Transverse colon (tissue), 4 donors: Measurements from ENCODE around the gene BPHL. TPM values are rescaled to one million over a fixed set of nuclear protein-coding genes. Genes with fewer than 3 reads are reported as not detected.

Experiments used
- DNase-seq: peaks from one replicate; pipeline ENCODE4 v3.0.0-alpha.2; 2019
- H3K27ac ChIP-seq, 4 donors: fragments of 200-600 bp; sonication (generic); 2 replicates each; pipeline ENCODE4 v1.5.1; 2016 to 2018; ENCODE audit warnings: inconsistent platforms in 4 of 4
- H3K27me3 ChIP-seq: fragments of 200-600 bp; sonication (generic); 2 replicates; pipeline ENCODE4 v1.5.1; 2017; ENCODE audit warnings: inconsistent platforms
- H3K36me3 ChIP-seq, 4 donors: fragments of 200-600 bp; sonication (generic); 2 replicates each; pipeline ENCODE4 v1.5.1; 2017 to 2019; ENCODE audit warnings: inconsistent platforms in 4 of 4
- H3K4me1 ChIP-seq, 4 donors: fragments of 200-600 bp; sonication (generic); 2 replicates each; pipeline ENCODE4 v1.5.1; 2017 to 2020; ENCODE audit warnings: inconsistent platforms in 4 of 4
- H3K4me3 ChIP-seq, 4 donors: fragments of 200-600 bp; sonication (generic); 1 replicate in 1 of 4; 2 replicates in 3 of 4; pipeline versions ENCODE4 v1.5.1 to v1.6.1; 2017 to 2019; ENCODE audit warnings: inconsistent platforms in 4 of 4
- H3K9me3 ChIP-seq, 2 donors: fragments of 200-600 bp; sonication (generic); 2 replicates each; pipeline ENCODE4 v1.5.1; 2017 to 2019; ENCODE audit warnings: inconsistent platforms in 2 of 2
- EP300 ChIP-seq: sonication (generic); formaldehyde crosslinking; IDR thresholded peaks from one replicate; pipeline ENCODE4 v1.6.1; 2017; ENCODE audit warnings: antibody characterized with exemption, low read depth
- POLR2A ChIP-seq: fragments of 450-650 bp; IDR thresholded peaks from one replicate; pipeline ENCODE4 v1.6.1; 2016; ENCODE audit warnings: antibody characterized with exemption, mild to moderate bottlenecking, moderate library complexity
- POLR2AphosphoS5 ChIP-seq, 3 donors: sonication (generic); formaldehyde crosslinking; IDR thresholded peaks; one replicate each; pipeline ENCODE4 v1.6.1; 2016; ENCODE audit warnings: antibody characterized with exemption in 3 of 3
- WGBS, 2 donors: methylation state at CpG; one replicate each; pipeline ENCODE4 v1.1.5; 2018; ENCODE audit warnings: low coverage in 1 of 2; 5-methylcytosine and 5-hydroxymethylcytosine counted together
- in situ Hi-C, 4 donors: fragments of 200-750 bp; cut with MboI; loops; one replicate each; pipeline versions ENCODE4 v1.15.0 to v1.15.1; 2017; ENCODE audit warnings: low sequenced_read_pairs in 3 of 4, low pct_ligation_motif_present in 1 of 4, low pct_unique_long_range_greater_than_20kb in 1 of 4
- intact Hi-C: fragments of 100-400 bp; cut with DNase I; formaldehyde crosslinking; loops from one replicate; pipeline ENCODE4 v1.15.1; 2023; ENCODE audit warnings: low total_unique reads
- total RNA-seq, 4 donors: library from RNA; depleted of rRNA; stranded (reverse); fragments of >200 nt; gene quantifications; one replicate each; pipeline ENCODE4 v1.1.0, GENCODE V29; 2016
- TF ChIP-seq, protein P1 (sequence below), 5 experiments: fragments of 200-600 bp in 3 of 5; fragments of 450-650 bp in 2 of 5; sonication (generic) in 3 of 5; IDR thresholded peaks; 1 replicate in 2 of 5; 2 replicates in 3 of 5; pipeline ENCODE4 v1.5.1; 2016 to 2017; ENCODE audit warnings: antibody characterized with exemption in 5 of 5, inconsistent platforms in 3 of 5, mild to moderate bottlenecking in 2 of 5, moderate library complexity in 1 of 5

Gene BPHL
- total RNA-seq, 4 donors from 2014 or later = 16.1 to 32.5 (median 21.2) TPM

DNA sequence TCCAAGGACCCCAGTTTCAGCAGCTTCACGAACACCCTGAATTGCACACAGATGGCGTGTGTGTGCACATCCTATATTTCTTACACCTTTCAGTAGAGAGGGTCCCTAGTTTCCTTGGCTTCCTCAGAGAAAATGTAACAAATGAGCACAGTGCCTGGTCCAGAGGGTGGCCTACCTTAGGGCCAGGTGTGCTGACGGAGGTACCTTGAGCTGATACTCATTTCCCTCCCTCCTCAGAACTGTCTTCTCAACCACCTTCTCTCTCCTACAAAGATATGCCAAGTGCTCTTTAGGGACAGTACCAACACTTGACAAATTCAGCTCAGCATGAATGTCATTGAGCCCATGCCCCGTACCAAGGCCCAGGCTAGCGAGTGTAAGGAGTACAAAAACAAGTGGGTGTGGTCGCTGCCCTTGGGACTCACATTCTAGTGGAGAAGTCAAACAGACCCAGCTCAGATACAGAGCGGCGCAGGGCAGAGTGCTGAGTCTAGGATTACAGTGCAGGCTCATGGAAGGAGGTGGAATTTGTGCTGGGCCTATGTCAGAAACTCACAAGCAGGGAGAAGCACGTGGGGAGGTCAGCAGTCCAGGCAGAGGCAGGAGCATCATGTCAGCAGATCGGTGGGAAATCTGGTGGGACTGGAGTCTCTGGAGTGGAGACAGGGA is 9.6 kb upstream of the BPHL start:
- Histone ChIP-seq H3K27me3 (no peaks in the 10 kb centered on the region), H3K4me3 (no peak overlapping the region), H3K9me3 (no peaks in the 10 kb centered on the region), H3K27ac (no peak overlapping the region), H3K4me1 (no peaks in the 10 kb centered on the region), H3K36me3 (peaks cover 0 to 78% (median 25%) of the 10 kb centered on the region in 4 donors)
- intact Hi-C loops = no loop called here
- no peak for DNase-seq
- WGBS, 2 donors = 84% methylated on average over 10 of the region's 10 CpGs; no CpG with 5 or more reads in 1 of the 2 donors
- in situ Hi-C loops = loop anchor here in 2 of 4 donors (25.0 kb wide), 1 partner anchor 628 kb away; no protein-coding TSS in a partner anchor
- TF ChIP-seq POLR2AphosphoS5 (IDR thresholded peaks at IDR 0.05) (no peak), EP300 (no peak), POLR2A (no peak)
- TF ChIP-seq, protein P1, sequence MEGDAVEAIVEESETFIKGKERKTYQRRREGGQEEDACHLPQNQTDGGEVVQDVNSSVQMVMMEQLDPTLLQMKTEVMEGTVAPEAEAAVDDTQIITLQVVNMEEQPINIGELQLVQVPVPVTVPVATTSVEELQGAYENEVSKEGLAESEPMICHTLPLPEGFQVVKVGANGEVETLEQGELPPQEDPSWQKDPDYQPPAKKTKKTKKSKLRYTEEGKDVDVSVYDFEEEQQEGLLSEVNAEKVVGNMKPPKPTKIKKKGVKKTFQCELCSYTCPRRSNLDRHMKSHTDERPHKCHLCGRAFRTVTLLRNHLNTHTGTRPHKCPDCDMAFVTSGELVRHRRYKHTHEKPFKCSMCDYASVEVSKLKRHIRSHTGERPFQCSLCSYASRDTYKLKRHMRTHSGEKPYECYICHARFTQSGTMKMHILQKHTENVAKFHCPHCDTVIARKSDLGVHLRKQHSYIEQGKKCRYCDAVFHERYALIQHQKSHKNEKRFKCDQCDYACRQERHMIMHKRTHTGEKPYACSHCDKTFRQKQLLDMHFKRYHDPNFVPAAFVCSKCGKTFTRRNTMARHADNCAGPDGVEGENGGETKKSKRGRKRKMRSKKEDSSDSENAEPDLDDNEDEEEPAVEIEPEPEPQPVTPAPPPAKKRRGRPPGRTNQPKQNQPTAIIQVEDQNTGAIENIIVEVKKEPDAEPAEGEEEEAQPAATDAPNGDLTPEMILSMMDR (IDR thresholded peaks at IDR 0.05) = no peak

DNA sequence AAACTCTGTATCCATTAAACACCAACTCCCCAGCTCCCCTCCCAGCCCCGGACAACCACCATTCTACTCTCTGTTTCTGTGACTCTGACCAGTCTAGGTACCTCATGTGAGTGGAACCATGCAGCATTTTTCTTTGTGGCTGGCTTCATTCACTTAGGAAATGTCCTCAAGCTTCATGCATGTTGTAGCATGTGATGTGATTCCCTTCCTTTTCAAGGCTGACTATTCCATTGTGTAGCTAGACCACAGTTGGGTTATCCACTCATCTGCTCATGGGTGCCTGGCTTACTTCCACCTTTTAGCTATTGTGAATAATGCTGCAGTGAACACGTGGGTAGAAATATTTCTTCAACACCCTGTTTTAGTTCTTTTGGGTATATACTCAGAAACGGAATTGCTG is 8.8 kb upstream of the BPHL start:
- in situ Hi-C loops = loop anchor here in 2 of 4 donors (25.0 kb wide), 1 partner anchor 628 kb away; no protein-coding TSS in a partner anchor

DNA sequence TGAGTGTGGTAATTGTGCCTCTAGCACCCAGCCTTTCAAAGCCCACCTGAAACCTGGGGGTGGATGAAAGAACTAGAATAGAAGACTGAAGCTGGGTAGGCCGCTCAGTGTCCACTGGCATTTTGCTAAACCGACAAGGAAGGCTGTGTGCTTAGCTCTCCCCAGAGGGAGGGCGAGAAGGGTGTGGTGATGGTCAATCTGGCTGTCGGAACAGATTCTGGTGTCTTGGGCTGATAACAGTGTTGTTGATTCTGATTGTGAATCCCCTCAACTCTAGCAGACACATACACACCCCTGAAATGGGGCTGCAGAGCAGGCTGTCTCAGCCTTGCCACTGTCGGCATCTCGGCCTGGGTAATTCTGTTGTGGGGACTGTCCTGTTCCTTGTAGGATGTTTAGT is 4.1 kb upstream of the BPHL start:
- Histone ChIP-seq H3K4me1 (peaks cover 3 to 11% (median 5%) of the 10 kb centered on the region in 4 donors), H3K27me3 (no peaks in the 10 kb centered on the region), H3K36me3 (peaks cover 0 to 44% (median 10%) of the 10 kb centered on the region in 4 donors), H3K9me3 (no peaks in the 10 kb centered on the region), H3K27ac (no peak overlapping the region), H3K4me3 (no peak overlapping the region)
- intact Hi-C loops = no loop called here
- WGBS, 2 donors = 98% methylated on average over 6 of the region's 6 CpGs; no CpG with 5 or more reads in 1 of the 2 donors
- TF ChIP-seq, protein P1 (IDR thresholded peaks at IDR 0.05) = no peak
- no peak for TF ChIP-seq POLR2AphosphoS5 (IDR thresholded peaks at IDR 0.05)
- no peak for TF ChIP-seq EP300
- no peak for TF ChIP-seq POLR2A
- no peak for DNase-seq
- in situ Hi-C loops = loop anchor here in 2 of 4 donors (25.0 kb wide), 1 partner anchor 623 kb away; no protein-coding TSS in a partner anchor

More for the DNA sequence above, 8.8 kb upstream of the BPHL start:
- Histone ChIP-seq H3K27me3 (no peaks in the 10 kb centered on the region), H3K9me3 (no peaks in the 10 kb centered on the region), H3K4me1 (no peaks in the 10 kb centered on the region), H3K27ac (no peak overlapping the region), H3K36me3 (peaks cover 0 to 78% (median 25%) of the 10 kb centered on the region in 4 donors), H3K4me3 (no peak overlapping the region)
- no peak for DNase-seq
- 86 to 89% methylated on average over 3 of the region's 3 CpGs for WGBS, 2 donors
- no peak for TF ChIP-seq POLR2AphosphoS5 (IDR thresholded peaks at IDR 0.05)
- TF ChIP-seq EP300 = no peak
- TF ChIP-seq POLR2A = no peak
- TF ChIP-seq, protein P1 (IDR thresholded peaks at IDR 0.05) = no peak
- intact Hi-C loops = no loop called here

DNA sequence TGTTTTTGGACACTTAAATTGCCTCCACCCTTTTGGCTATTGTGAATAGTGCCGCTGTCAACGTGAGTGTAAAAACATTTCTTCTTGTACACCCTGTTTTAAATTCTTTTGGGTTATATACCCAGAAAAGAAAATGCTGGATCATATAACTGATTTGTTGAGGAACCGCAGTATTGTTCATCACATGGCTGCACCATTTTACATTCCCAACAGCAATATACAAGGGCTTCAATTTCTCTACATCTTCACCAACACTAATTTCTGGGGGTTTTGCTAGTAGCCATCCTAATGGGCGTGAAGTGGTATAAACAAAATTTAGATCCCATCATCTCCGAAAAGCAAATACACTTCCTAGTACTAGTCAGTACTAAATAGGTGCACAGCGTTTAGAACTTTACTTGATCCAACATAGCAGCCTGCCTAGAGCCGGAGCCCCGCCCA is 579 bp upstream of the BPHL start:
- intact Hi-C loops (no loop called here), in situ Hi-C loops (loop anchor here in 2 of 4 donors (25.0 kb wide), 1 partner anchor 619 kb away; no protein-coding TSS in a partner anchor)
- Histone ChIP-seq H3K36me3 (peaks cover 0 to 19% (median 3%) of the 10 kb centered on the region in 4 donors), H3K4me1 (peaks cover 6 to 18% (median 10%) of the 10 kb centered on the region in 4 donors), H3K27ac (peak overlapping the region; percentile 91 to 96 (median 92)), H3K9me3 (no peaks in the 10 kb centered on the region), H3K4me3 (peak overlapping the region in 3 of 4 donors; percentile 71 to 77 (median 72)), H3K27me3 (no peaks in the 10 kb centered on the region)
- TF ChIP-seq POLR2AphosphoS5 (IDR thresholded peaks at IDR 0.05) (no peak), EP300 (no peak), POLR2A (no peak)
- TF ChIP-seq, protein P1 (IDR thresholded peaks at IDR 0.05) = no peak
- 19 to 20% methylated on average over 5 to 6 of the region's 8 CpGs for WGBS, 2 donors
- no peak for DNase-seq
